ENCODE measurements around the gene CA9.

DNA sequence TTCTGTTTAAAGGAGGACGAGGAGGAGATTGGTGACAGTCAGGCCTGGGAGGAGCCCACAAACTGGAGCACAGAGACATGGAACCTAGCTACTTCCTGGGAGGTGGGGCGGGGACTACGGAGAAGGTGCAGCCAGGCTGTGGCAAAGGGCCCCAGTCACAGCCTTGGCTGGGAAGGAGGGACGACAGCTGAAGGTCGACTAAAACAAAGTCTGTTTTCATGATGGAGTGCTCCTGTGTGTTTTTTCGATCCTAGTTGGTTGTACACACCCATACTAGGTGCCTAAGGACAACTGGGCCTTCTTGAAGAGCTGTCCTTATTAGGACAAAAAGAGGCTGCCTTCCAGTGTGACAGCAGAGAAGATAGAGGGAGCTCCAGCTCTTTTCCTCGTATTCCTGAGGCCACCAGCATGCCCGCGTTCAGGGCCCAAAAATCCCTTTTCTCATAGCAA is 12.7 kb upstream of the CA9 start:
- TF ChIP-seq, protein P1, sequence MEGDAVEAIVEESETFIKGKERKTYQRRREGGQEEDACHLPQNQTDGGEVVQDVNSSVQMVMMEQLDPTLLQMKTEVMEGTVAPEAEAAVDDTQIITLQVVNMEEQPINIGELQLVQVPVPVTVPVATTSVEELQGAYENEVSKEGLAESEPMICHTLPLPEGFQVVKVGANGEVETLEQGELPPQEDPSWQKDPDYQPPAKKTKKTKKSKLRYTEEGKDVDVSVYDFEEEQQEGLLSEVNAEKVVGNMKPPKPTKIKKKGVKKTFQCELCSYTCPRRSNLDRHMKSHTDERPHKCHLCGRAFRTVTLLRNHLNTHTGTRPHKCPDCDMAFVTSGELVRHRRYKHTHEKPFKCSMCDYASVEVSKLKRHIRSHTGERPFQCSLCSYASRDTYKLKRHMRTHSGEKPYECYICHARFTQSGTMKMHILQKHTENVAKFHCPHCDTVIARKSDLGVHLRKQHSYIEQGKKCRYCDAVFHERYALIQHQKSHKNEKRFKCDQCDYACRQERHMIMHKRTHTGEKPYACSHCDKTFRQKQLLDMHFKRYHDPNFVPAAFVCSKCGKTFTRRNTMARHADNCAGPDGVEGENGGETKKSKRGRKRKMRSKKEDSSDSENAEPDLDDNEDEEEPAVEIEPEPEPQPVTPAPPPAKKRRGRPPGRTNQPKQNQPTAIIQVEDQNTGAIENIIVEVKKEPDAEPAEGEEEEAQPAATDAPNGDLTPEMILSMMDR (IDR thresholded peaks at IDR 0.05): no peak
- TF ChIP-seq CREB1 (CRISPR knock-in tag; IDR thresholded peaks at IDR 0.05) (no peak), NFYB (CRISPR knock-in tag; conservative IDR thresholded peaks at IDR 0.05; ENCODE audit: low read depth) (no peak)
- TF ChIP-seq, protein P2, sequence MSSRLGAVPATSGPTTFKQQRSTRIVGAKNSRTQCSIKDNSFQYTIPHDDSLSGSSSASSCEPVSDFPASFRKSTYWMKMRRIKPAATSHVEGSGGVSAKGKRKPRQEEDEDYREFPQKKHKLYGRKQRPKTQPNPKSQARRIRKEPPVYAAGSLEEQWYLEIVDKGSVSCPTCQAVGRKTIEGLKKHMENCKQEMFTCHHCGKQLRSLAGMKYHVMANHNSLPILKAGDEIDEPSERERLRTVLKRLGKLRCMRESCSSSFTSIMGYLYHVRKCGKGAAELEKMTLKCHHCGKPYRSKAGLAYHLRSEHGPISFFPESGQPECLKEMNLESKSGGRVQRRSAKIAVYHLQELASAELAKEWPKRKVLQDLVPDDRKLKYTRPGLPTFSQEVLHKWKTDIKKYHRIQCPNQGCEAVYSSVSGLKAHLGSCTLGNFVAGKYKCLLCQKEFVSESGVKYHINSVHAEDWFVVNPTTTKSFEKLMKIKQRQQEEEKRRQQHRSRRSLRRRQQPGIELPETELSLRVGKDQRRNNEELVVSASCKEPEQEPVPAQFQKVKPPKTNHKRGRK (CRISPR knock-in tag; IDR thresholded peaks at IDR 0.05; ENCODE audit: borderline replicate concordance): no peak
- TF ChIP-seq, protein P3, sequence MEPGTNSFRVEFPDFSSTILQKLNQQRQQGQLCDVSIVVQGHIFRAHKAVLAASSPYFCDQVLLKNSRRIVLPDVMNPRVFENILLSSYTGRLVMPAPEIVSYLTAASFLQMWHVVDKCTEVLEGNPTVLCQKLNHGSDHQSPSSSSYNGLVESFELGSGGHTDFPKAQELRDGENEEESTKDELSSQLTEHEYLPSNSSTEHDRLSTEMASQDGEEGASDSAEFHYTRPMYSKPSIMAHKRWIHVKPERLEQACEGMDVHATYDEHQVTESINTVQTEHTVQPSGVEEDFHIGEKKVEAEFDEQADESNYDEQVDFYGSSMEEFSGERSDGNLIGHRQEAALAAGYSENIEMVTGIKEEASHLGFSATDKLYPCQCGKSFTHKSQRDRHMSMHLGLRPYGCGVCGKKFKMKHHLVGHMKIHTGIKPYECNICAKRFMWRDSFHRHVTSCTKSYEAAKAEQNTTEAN (CRISPR knock-in tag; IDR thresholded peaks at IDR 0.05): no peak
- TF ChIP-seq, protein P4, sequence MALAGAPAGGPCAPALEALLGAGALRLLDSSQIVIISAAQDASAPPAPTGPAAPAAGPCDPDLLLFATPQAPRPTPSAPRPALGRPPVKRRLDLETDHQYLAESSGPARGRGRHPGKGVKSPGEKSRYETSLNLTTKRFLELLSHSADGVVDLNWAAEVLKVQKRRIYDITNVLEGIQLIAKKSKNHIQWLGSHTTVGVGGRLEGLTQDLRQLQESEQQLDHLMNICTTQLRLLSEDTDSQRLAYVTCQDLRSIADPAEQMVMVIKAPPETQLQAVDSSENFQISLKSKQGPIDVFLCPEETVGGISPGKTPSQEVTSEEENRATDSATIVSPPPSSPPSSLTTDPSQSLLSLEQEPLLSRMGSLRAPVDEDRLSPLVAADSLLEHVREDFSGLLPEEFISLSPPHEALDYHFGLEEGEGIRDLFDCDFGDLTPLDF (CRISPR knock-in tag; IDR thresholded peaks at IDR 0.05): no peak
- TF ChIP-seq, protein P5, sequence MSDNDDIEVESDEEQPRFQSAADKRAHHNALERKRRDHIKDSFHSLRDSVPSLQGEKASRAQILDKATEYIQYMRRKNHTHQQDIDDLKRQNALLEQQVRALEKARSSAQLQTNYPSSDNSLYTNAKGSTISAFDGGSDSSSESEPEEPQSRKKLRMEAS (CRISPR knock-in tag; IDR thresholded peaks at IDR 0.05): no peak

All from WTC11 (cell line).